ENCODE results near the gene FSTL4.

The FSTL4 gene

GRCh38 chr5:133382661-133383579 is 229.4 kb downstream of the FSTL4 start:
- DNase-seq: no peak

GRCh38 chr5:133381571-133382365 is 230.6 kb downstream of the FSTL4 start:
- no peak for DNase-seq

GRCh38 chr5:133381041-133381440 is 231.3 kb downstream of the FSTL4 start:
- DNase-seq: no peak

GRCh38 chr5:133377736-133378135 is 234.6 kb downstream of the FSTL4 start:
- no peak for DNase-seq

GRCh38 chr5:133376986-133377385 is 235.4 kb downstream of the FSTL4 start:
- DNase-seq: no peak

GRCh38 chr5:133373121-133373870 is 239.0 kb downstream of the FSTL4 start:
- no peak for DNase-seq

- no peak for DNase-seq
Measured at GRCh38 chr5:133372293-133372937, 239.9 kb downstream of the FSTL4 start.

GRCh38 chr5:133371371-133372155 is 240.8 kb downstream of the FSTL4 start:
- DNase-seq: no peak

- no peak for DNase-seq
Measured at GRCh38 chr5:133370904-133371303, 241.4 kb downstream of the FSTL4 start.

- DNase-seq: no peak
Measured at GRCh38 chr5:133370036-133370831, 242.1 kb downstream of the FSTL4 start.

GRCh38 chr5:133368916-133369783 is 243.2 kb downstream of the FSTL4 start:
- no peak for DNase-seq

GRCh38 chr5:133367984-133368383 is 244.4 kb downstream of the FSTL4 start:
- DNase-seq: no peak

GRCh38 chr5:133367071-133367786 is 245.1 kb downstream of the FSTL4 start:
- no peak for DNase-seq

- DNase-seq: no peak
Measured at GRCh38 chr5:133366438-133366837, 245.9 kb downstream of the FSTL4 start.

GRCh38 chr5:133365738-133366137 is 246.6 kb downstream of the FSTL4 start:
- no peak for DNase-seq

- no peak for DNase-seq
Measured at GRCh38 chr5:133364936-133365707, 247.2 kb downstream of the FSTL4 start.

- no peak for DNase-seq
Measured at GRCh38 chr5:133363807-133364587, 248.3 kb downstream of the FSTL4 start.

- no peak for DNase-seq
Measured at GRCh38 chr5:133362438-133362837, 249.9 kb downstream of the FSTL4 start.
